GDM1 (cell line): ENCODE data around the gene ABHD4.
A peak's percentile ranks its signal among the peaks of the same experiment; 100 is the strongest.
"Not testable (repeated sequence)": the region's sequence is repeated elsewhere in the genome, so short reads cannot be mapped to it uniquely, and the experiment has no call there.

Experiments
- DNase-seq: peaks from one replicate; lab custom pipeline; 2025; lab: John Stamatoyannopoulos, UW

The ABHD4 gene

GRCh38 chr14:22627506-22628263 is 29.6 kb downstream of the ABHD4 start:
- no peak for DNase-seq

- DNase-seq, result no peak
These were observed 31.3 kb downstream of the ABHD4 start for GRCh38 chr14:22629361-22629760.

GRCh38 chr14:22630066-22630465 is 32.0 kb downstream of the ABHD4 start:
- no peak for DNase-seq

GRCh38 chr14:22630486-22630885 is 32.4 kb downstream of the ABHD4 start:
- DNase-seq, result no peak

- DNase-seq, result no peak
These were observed 36.3 kb downstream of the ABHD4 start for GRCh38 chr14:22634233-22634900.

GRCh38 chr14:22635980-22636379 is 37.9 kb downstream of the ABHD4 start:
- not testable (repeated sequence) for DNase-seq

GRCh38 chr14:22640192-22640591 is 42.1 kb downstream of the ABHD4 start:
- no peak for DNase-seq

GRCh38 chr14:22641846-22642245 is 43.7 kb downstream of the ABHD4 start:
- no peak for DNase-seq

- DNase-seq, result no peak
These were observed 46.2 kb downstream of the ABHD4 start, which contains the start of gene OR6J1 for GRCh38 chr14:22644305-22644635. TSS of gene OR6J1 (minus strand) at chr14:22644352. CDS start at chr14:22634811, 9,541 bp downstream.

- DNase-seq, result no peak
These were observed 48.6 kb downstream of the ABHD4 start for GRCh38 chr14:22646570-22647254.

- no peak for DNase-seq
These were observed 50.4 kb downstream of the ABHD4 start for GRCh38 chr14:22648506-22648905.

GRCh38 chr14:22650046-22650739 is 52.1 kb downstream of the ABHD4 start:
- DNase-seq, result no peak

- DNase-seq, result peak; percentile 54
These were observed 52.9 kb downstream of the ABHD4 start for GRCh38 chr14:22650960-22651521.

GRCh38 chr14:22651586-22651985 is 53.5 kb downstream of the ABHD4 start:
- no peak for DNase-seq

- peak; percentile 56 for DNase-seq
These were observed 55.0 kb downstream of the ABHD4 start for GRCh38 chr14:22653012-22653621.

- no peak for DNase-seq
These were observed 58.1 kb downstream of the ABHD4 start for GRCh38 chr14:22656226-22656625.

GRCh38 chr14:22656945-22657731 is 59.0 kb downstream of the ABHD4 start:
- DNase-seq, result no peak

GRCh38 chr14:22657861-22658260 is 59.8 kb downstream of the ABHD4 start:
- no peak for DNase-seq

- DNase-seq, result no peak
These were observed 60.8 kb downstream of the ABHD4 start for GRCh38 chr14:22658946-22659345.

GRCh38 chr14:22660654-22661053 is 62.6 kb downstream of the ABHD4 start:
- DNase-seq, result no peak
